ENCODE results near the gene DDI2.
"Not testable (repeated sequence)": the region's sequence is repeated elsewhere in the genome, so short reads cannot be mapped to it uniquely, and the experiment has no call there.

GRCh38 chr1:15652130-15652529 lies 34.9 kb downstream of the DDI2 start:
- TF ChIP-seq, protein P1, sequence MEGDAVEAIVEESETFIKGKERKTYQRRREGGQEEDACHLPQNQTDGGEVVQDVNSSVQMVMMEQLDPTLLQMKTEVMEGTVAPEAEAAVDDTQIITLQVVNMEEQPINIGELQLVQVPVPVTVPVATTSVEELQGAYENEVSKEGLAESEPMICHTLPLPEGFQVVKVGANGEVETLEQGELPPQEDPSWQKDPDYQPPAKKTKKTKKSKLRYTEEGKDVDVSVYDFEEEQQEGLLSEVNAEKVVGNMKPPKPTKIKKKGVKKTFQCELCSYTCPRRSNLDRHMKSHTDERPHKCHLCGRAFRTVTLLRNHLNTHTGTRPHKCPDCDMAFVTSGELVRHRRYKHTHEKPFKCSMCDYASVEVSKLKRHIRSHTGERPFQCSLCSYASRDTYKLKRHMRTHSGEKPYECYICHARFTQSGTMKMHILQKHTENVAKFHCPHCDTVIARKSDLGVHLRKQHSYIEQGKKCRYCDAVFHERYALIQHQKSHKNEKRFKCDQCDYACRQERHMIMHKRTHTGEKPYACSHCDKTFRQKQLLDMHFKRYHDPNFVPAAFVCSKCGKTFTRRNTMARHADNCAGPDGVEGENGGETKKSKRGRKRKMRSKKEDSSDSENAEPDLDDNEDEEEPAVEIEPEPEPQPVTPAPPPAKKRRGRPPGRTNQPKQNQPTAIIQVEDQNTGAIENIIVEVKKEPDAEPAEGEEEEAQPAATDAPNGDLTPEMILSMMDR (IDR thresholded peaks at IDR 0.05) = not testable (repeated sequence)
- not testable (repeated sequence) for TF ChIP-seq POLR2A (IDR thresholded peaks at IDR 0.05)

Data from body of pancreas (tissue), 4 donors.